GM12878 (cell line): ENCODE results near the gene HMGB4. TPM values are rescaled to one million over a fixed set of nuclear protein-coding genes. Genes with fewer than 3 reads are reported as not detected.

Experiments used
- ATAC-seq: fragments of 200-7000 bp; cut with Tn5 transposase; 3 replicates; pipeline ENCODE4 v1.9.1; 2020; ENCODE audit warnings: mild to moderate bottlenecking, moderate library complexity
- BruUV-seq: library from RNA; stranded (reverse); fragments of 400-500 nt; replicated peaks from 2 replicates; lab custom pipeline; 2021; lab: Mats Ljungman, UMichigan
- CTCF ChIA-PET: fragments of 300-600 bp; sonication (Branson Sonifier 250); formaldehyde crosslinking; extraction: SDS; loops from one replicate; lab custom pipeline; 2021; ENCODE audit warnings: inconsistent platforms; lab: Yijun Ruan, JAX
- POLR2A ChIA-PET: fragments of 350-600 bp; formaldehyde crosslinking; extraction: SDS; loops from one replicate; lab custom pipeline; 2021; ENCODE audit warnings: inconsistent platforms; lab: Charles Lee
- RAD21 ChIA-PET: fragments of 300-600 bp; sonication (Branson Sonifier 250); formaldehyde crosslinking; loops from one replicate; lab custom pipeline; 2023; ENCODE audit warnings: antibody characterized with exemption; ENCODE audit not compliant: unreplicated experiment; lab: Charles Lee
- SMC1A ChIA-PET: fragments of 300-600 bp; sonication (Branson Sonifier 250); formaldehyde crosslinking; loops from one replicate; lab custom pipeline; 2023; ENCODE audit not compliant: unreplicated experiment, uncharacterized antibody; lab: Charles Lee
- DNase-seq: peaks from one replicate; pipeline ENCODE4 v3.0.0-alpha.2; 2011; ENCODE audit warnings: low read depth, low spot score
- FAIRE-seq: peaks from 3 replicates; lab custom pipeline; 2011; peaks lifted over from hg19 to GRCh38; lab: Jason Lieb, UNC
- H2AFZ ChIP-seq: 2 replicates; pipeline ENCODE4 v1.6.0; 2011; ENCODE audit warnings: low read depth, low read length, control low read depth; ENCODE audit not compliant: control insufficient read depth
- H3K27ac ChIP-seq: 2 replicates; pipeline ENCODE4 v1.5.1; 2011; ENCODE audit warnings: control low read depth; ENCODE audit not compliant: control insufficient read depth, insufficient read depth
- H3K27me3 ChIP-seq, 2 experiments: replicated peaks in 1 of 2; 2 replicates each; pipeline versions ENCODE4 v1.6.0 to v1.6.1; 2011; ENCODE audit warnings: low read length in 1 of 2; ENCODE audit not compliant: control insufficient read depth in 2 of 2, insufficient read depth in 2 of 2
- H3K36me3 ChIP-seq, 2 experiments: 2 replicates each; pipeline ENCODE4 v1.5.1; 2011; ENCODE audit warnings: low read length in 1 of 2; ENCODE audit not compliant: control insufficient read depth in 2 of 2, insufficient read depth in 2 of 2
- H3K4me1 ChIP-seq: 2 replicates; pipeline ENCODE4 v1.6.1; 2011; ENCODE audit warnings: mild to moderate bottlenecking, low read length, moderate library complexity, mixed read lengths; ENCODE audit not compliant: control insufficient read depth, insufficient read depth
- H3K4me2 ChIP-seq: 2 replicates; pipeline ENCODE4 v1.6.0; 2011; ENCODE audit warnings: control low read depth; ENCODE audit not compliant: control insufficient read depth, insufficient read depth
- H3K4me3 ChIP-seq: fragments of 200-600 bp; sonication (generic); 2 replicates; pipeline ENCODE4 v1.5.1; 2016
- H3K79me2 ChIP-seq: 2 replicates; pipeline ENCODE4 v1.6.0; 2011; ENCODE audit warnings: low read length; ENCODE audit not compliant: control insufficient read depth, insufficient read depth
- H3K9ac ChIP-seq: 2 replicates; pipeline ENCODE4 v1.8.0; 2011; ENCODE audit warnings: low read length, control low read depth, mixed read lengths; ENCODE audit not compliant: control insufficient read depth, insufficient read depth
- H3K9me3 ChIP-seq: replicated peaks from 3 replicates; pipeline ENCODE4 v1.5.1; 2011; ENCODE audit warnings: mild to moderate bottlenecking, low read length; ENCODE audit not compliant: control insufficient read depth, insufficient read depth
- H4K20me1 ChIP-seq: 2 replicates; pipeline ENCODE4 v1.6.0; 2011; ENCODE audit not compliant: control insufficient read depth, insufficient read depth
- CBFB ChIP-seq: IDR thresholded peaks from 2 replicates; pipeline ENCODE4 v1.6.1; 2016; ENCODE audit warnings: antibody characterized with exemption, low read depth
- CBX3 ChIP-seq: fragments of 200-600 bp; sonication (generic); IDR thresholded peaks from 2 replicates; pipeline ENCODE4 v1.6.1; 2016; ENCODE audit warnings: low read depth, borderline replicate concordance
- CBX5 ChIP-seq: sonication (generic); IDR thresholded peaks from 2 replicates; pipeline ENCODE4 v1.6.1; 2016; ENCODE audit warnings: low read depth, moderate library complexity, mild to moderate bottlenecking, inconsistent platforms
- EGR1 ChIP-seq, 2 experiments: IDR thresholded peaks; 1 replicate in 1 of 2; 2 replicates in 1 of 2; pipeline ENCODE4 v1.6.1; 2011 to 2012; ENCODE audit warnings: low read depth in 2 of 2, low read length in 2 of 2, borderline replicate concordance in 1 of 2, mild to moderate bottlenecking in 1 of 2, moderate library complexity in 1 of 2
- HSF1 ChIP-seq: fragments of 150-350 bp; IDR thresholded peaks from 2 replicates; pipeline ENCODE4 v1.6.1; 2014; ENCODE audit warnings: mild to moderate bottlenecking, low read depth, low read length
- KAT2A ChIP-seq: conservative IDR thresholded peaks from 2 replicates; pipeline ENCODE4 v1.6.1; 2011; ENCODE audit warnings: low read depth, low read length; ENCODE audit not compliant: control insufficient read depth
- MEF2A ChIP-seq: IDR thresholded peaks from 2 replicates; pipeline ENCODE4 v1.6.1; 2011; ENCODE audit warnings: low read depth, mild to moderate bottlenecking, low read length, moderate library complexity; ENCODE audit not compliant: insufficient read depth
- NFYA ChIP-seq: IDR thresholded peaks from 2 replicates; pipeline ENCODE4 v1.6.1; 2011; ENCODE audit warnings: low read depth, mild to moderate bottlenecking, low read length, improper control_type of control experiment, borderline replicate concordance
- NR2F1 ChIP-seq: fragments of 450-650 bp; conservative IDR thresholded peaks from 2 replicates; pipeline ENCODE4 v1.6.1; 2017; ENCODE audit warnings: mild to moderate bottlenecking
- RAD51 ChIP-seq: fragments of 450-650 bp; IDR thresholded peaks from 2 replicates; pipeline ENCODE4 v1.6.1; 2016; ENCODE audit warnings: moderate library complexity, mild to moderate bottlenecking, inconsistent platforms
- SRF ChIP-seq, 2 experiments: IDR thresholded peaks; 2 replicates each; pipeline ENCODE4 v1.6.1; 2011; ENCODE audit warnings: low read depth in 2 of 2, low read length in 2 of 2, mild to moderate bottlenecking in 1 of 2, moderate library complexity in 1 of 2
- ZNF207 ChIP-seq: fragments of 450-650 bp; IDR thresholded peaks from 2 replicates; pipeline ENCODE4 v1.6.1; 2014; ENCODE audit warnings: antibody characterized with exemption, mild to moderate bottlenecking, borderline replicate concordance
- ZZZ3 ChIP-seq: IDR thresholded peaks from 2 replicates; pipeline ENCODE4 v1.6.1; 2011; ENCODE audit warnings: low read depth; ENCODE audit not compliant: control insufficient read depth, insufficient read length
- WGBS: methylation state at CpG from one replicate; pipeline ENCODE4 v1.1.6; 2016; ENCODE audit warnings: low lambda C conversion rate; ENCODE audit not compliant: insufficient replicate concordance, insufficient coverage; ENCODE audit errors: missing lambda C conversion rate; 5-methylcytosine and 5-hydroxymethylcytosine counted together
- in situ Hi-C: fragments of 300-500 bp; cut with MboI; formaldehyde crosslinking; loops from 9 replicates; pipeline ENCODE4 v1.14.3; 2018; ENCODE audit warnings: mixed read lengths
- intact Hi-C: fragments of 100-400 bp; cut with micrococcal nuclease; formaldehyde crosslinking; loops from one replicate; pipeline ENCODE4 v1.14.2; 2022; ENCODE audit not compliant: unreplicated experiment
- polyA plus RNA-seq, 11 experiments: library from polyadenylated mRNA; depleted of rRNA in 4 of 11; unstranded in 6 of 11; stranded (reverse) in 5 of 11; fragments of >200 nt; fragmentation: Nextera tagmentation in 4 of 11; fragmentation: Illumina TruSeq in 1 of 11; extraction: Ambion mirVana in 4 of 11; extraction: Trizol in 1 of 11; gene quantifications; 1 replicate in 1 of 11; 2 replicates in 10 of 11; pipeline versions ENCODE4 v1.2.1 to v1.2.3, GENCODE V29; 2011 to 2016; ENCODE audit warnings: inconsistent platforms in 2 of 11, missing spikeins in 2 of 11, low read depth in 1 of 11
- total RNA-seq, 4 experiments: library from RNA; depleted of rRNA in 3 of 4; stranded (reverse); fragments of >200 nt in 3 of 4; fragmentation: Illumina TruSeq in 1 of 4; extraction: Trizol in 1 of 4; gene quantifications; 2 replicates each; pipeline versions ENCODE4 v1.2.1 to v1.2.3, GENCODE V29; 2013 to 2021
- TF ChIP-seq, protein P1 (sequence below): IDR thresholded peaks from 2 replicates; pipeline ENCODE4 v1.6.1; 2012; ENCODE audit warnings: low read depth, low read length, improper control_type of control experiment
- TF ChIP-seq, protein P2 (sequence below): fragments of 450-650 bp; conservative IDR thresholded peaks from 2 replicates; pipeline ENCODE4 v1.6.1; 2017; ENCODE audit warnings: mild to moderate bottlenecking, moderate library complexity
- TF ChIP-seq, protein P3 (sequence below): IDR thresholded peaks from 2 replicates; pipeline ENCODE4 v1.6.1; 2011; ENCODE audit warnings: low read depth, low read length, improper control_type of control experiment, borderline replicate concordance

HMGB4 gene
- total and polyA plus RNA-seq, 10 of the 15 experiments (the other 5 are each of a cell fraction or from before 2014, with no cell fraction given) = not detected

- no peak overlapping the region for H3K4me3 ChIP-seq
- SMC1A ChIA-PET = no interaction called here
- 20% methylated on average over 14 of the region's 14 CpGs for WGBS
- H3K36me3 ChIP-seq = no peaks in the 10 kb centered on the region
- CTCF ChIA-PET = no interaction called here
- no peak overlapping the region for H3K4me2 ChIP-seq
- in situ Hi-C loops (no loop called here), intact Hi-C loops (no loop called here)
- ATAC-seq (no peak), FAIRE-seq (no peak), DNase-seq (no peak)
- H3K27ac ChIP-seq = no peak overlapping the region
- H2AFZ ChIP-seq = no peak overlapping the region
- no peaks in the 10 kb centered on the region for H4K20me1 ChIP-seq
- POLR2A ChIA-PET = no interaction called here
- H3K4me1 ChIP-seq = no peaks in the 10 kb centered on the region
- BruUV-seq = no TSS peak
- no peak overlapping the region for H3K9ac ChIP-seq
- H3K27me3 ChIP-seq = no peaks in the 10 kb centered on the region
- no peaks in the 10 kb centered on the region; the same call in 2 of the 3 replicates for H3K9me3 ChIP-seq
- RAD21 ChIA-PET = no interaction called here
- no peaks in the 10 kb centered on the region for H3K79me2 ChIP-seq
- TF ChIP-seq, protein P1, sequence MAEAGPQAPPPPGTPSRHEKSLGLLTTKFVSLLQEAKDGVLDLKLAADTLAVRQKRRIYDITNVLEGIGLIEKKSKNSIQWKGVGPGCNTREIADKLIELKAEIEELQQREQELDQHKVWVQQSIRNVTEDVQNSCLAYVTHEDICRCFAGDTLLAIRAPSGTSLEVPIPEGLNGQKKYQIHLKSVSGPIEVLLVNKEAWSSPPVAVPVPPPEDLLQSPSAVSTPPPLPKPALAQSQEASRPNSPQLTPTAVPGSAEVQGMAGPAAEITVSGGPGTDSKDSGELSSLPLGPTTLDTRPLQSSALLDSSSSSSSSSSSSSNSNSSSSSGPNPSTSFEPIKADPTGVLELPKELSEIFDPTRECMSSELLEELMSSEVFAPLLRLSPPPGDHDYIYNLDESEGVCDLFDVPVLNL = no peak
- TF ChIP-seq CBX3 (no peak), NR2F1 (no peak), MEF2A (no peak), ZNF207 (no peak), HSF1 (no peak), RAD51 (no peak), NFYA (no peak), KAT2A (no peak), CBX5 (no peak), ZZZ3 (no peak), EGR1 (IDR thresholded peaks at IDR 0.05; ENCODE audit: borderline replicate concordance in 1 of 2, low read depth in 2 of 2, low read length in 2 of 2) (no peak), CBFB (no peak), SRF (IDR thresholded peaks at IDR 0.05; ENCODE audit: low read depth in 2 of 2, low read length in 2 of 2) (no peak)
- TF ChIP-seq, protein P2, sequence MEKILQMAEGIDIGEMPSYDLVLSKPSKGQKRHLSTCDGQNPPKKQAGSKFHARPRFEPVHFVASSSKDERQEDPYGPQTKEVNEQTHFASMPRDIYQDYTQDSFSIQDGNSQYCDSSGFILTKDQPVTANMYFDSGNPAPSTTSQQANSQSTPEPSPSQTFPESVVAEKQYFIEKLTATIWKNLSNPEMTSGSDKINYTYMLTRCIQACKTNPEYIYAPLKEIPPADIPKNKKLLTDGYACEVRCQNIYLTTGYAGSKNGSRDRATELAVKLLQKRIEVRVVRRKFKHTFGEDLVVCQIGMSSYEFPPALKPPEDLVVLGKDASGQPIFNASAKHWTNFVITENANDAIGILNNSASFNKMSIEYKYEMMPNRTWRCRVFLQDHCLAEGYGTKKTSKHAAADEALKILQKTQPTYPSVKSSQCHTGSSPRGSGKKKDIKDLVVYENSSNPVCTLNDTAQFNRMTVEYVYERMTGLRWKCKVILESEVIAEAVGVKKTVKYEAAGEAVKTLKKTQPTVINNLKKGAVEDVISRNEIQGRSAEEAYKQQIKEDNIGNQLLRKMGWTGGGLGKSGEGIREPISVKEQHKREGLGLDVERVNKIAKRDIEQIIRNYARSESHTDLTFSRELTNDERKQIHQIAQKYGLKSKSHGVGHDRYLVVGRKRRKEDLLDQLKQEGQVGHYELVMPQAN = no peak
- TF ChIP-seq, protein P3, sequence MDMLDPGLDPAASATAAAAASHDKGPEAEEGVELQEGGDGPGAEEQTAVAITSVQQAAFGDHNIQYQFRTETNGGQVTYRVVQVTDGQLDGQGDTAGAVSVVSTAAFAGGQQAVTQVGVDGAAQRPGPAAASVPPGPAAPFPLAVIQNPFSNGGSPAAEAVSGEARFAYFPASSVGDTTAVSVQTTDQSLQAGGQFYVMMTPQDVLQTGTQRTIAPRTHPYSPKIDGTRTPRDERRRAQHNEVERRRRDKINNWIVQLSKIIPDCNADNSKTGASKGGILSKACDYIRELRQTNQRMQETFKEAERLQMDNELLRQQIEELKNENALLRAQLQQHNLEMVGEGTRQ = no peak
Measured at GRCh38 chr1:33864460-33865389, 846 bp downstream of the HMGB4 start.
